GM23338 (cell line): ENCODE results near the gene PTGIR. TPM values are rescaled to one million over a fixed set of nuclear protein-coding genes. Genes with fewer than 3 reads are reported as not detected.

Experiments used
- CREB1 ChIP-seq: fragments of 250-450 bp; sonication (Bioruptor Pico); IDR thresholded peaks from 2 replicates; pipeline ENCODE4 v1.5.0; 2020; ENCODE audit warnings: low read depth, mild to moderate bottlenecking, moderate library complexity
- CTCF ChIP-seq, 2 experiments: fragments of 200-600 bp in 1 of 2; sonication (generic) in 1 of 2; conservative IDR thresholded peaks; 2 replicates each; pipeline versions ENCODE4 v1.5.1 to v1.6.1; 2016 to 2017; ENCODE audit warnings: antibody characterized with exemption in 2 of 2, low read depth in 2 of 2, mild to moderate bottlenecking in 2 of 2, moderate library complexity in 1 of 2
- EZH2phosphoT487 ChIP-seq: fragments of 200-600 bp; sonication (generic); IDR thresholded peaks from one replicate; pipeline ENCODE4 v1.8.1; 2018; ENCODE audit warnings: antibody characterized with exemption; ENCODE audit not compliant: unreplicated experiment
- NANOG ChIP-seq: IDR thresholded peaks from 2 replicates; pipeline ENCODE4 v1.6.1; 2016; ENCODE audit warnings: antibody characterized with exemption, borderline replicate concordance
- STAT1 ChIP-seq: IDR thresholded peaks from one replicate; pipeline ENCODE4 v1.6.1; 2016; ENCODE audit warnings: antibody characterized with exemption; ENCODE audit not compliant: unreplicated experiment
- ZNF331 ChIP-seq: fragments of 250-450 bp; sonication (Bioruptor Pico); IDR thresholded peaks from 2 replicates; pipeline ENCODE4 v1.5.0; 2020; ENCODE audit warnings: low read depth, mild to moderate bottlenecking, moderate library complexity
- ZNF462 ChIP-seq: fragments of 250-450 bp; sonication (Bioruptor Pico); IDR thresholded peaks from 2 replicates; pipeline ENCODE4 v1.5.0; 2020; ENCODE audit warnings: mild to moderate bottlenecking, moderate library complexity
- polyA plus RNA-seq: library from polyadenylated mRNA; unstranded; fragments of >200 nt; fragmentation: Nextera tagmentation; extraction: Ambion mirVana; gene quantifications from 2 replicates; pipeline ENCODE4 v1.2.1, GENCODE V29; 2016
- total RNA-seq: library from RNA; depleted of rRNA; stranded (reverse); fragments of >200 nt; shearing (Covaris generic); gene quantifications from 2 replicates; pipeline ENCODE4 v1.2.3, GENCODE V29; 2014

Gene PTGIR
- total and polyA plus RNA-seq, 2 experiments from 2014 or later = not detected

- TF ChIP-seq ZNF462 (no peak), ZNF331 (CRISPR knock-in tag) (no peak), STAT1 (no peak), CREB1 (no peak), NANOG (no peak), EZH2phosphoT487 (no peak), CTCF (conservative IDR thresholded peaks at IDR 0.05; ENCODE audit: low read depth in 2 of 2) (no peak)
Observed at GRCh38 chr19:46660008-46660517, 35.2 kb upstream of the PTGIR start (continued).
